Left lung (tissue), 10 donors: ENCODE results near the gene TPMT. TPM values are rescaled to one million over a fixed set of nuclear protein-coding genes. Genes with fewer than 3 reads are reported as not detected.

Experiments used
- ATAC-seq: fragments of 200-7000 bp; cut with Tn5 transposase; one replicate; pipeline ENCODE4 v1.9.1; 2020; ENCODE audit warnings: moderate library complexity
- DNase-seq, 4 donors: peaks; one replicate each; pipeline ENCODE4 v3.0.0-alpha.2; 2013 to 2020
- H3K27ac ChIP-seq, 2 donors: fragments of 200-600 bp; sonication (generic) in 1 of 2; one replicate each; pipeline versions ENCODE4 v1.5.0 to v1.8.0; 2020 to 2021
- H3K27me3 ChIP-seq, 2 donors: fragments of 200-600 bp; sonication (generic) in 1 of 2; one replicate each; pipeline versions ENCODE4 v1.5.0 to v1.8.0; 2020 to 2021
- H3K36me3 ChIP-seq, 2 donors: fragments of 200-600 bp; sonication (generic) in 1 of 2; one replicate each; pipeline versions ENCODE4 v1.5.0 to v1.8.0; 2020 to 2021
- H3K4me1 ChIP-seq, 2 donors: fragments of 200-600 bp; one replicate each; pipeline ENCODE4 v1.8.0; 2021
- H3K4me3 ChIP-seq, 2 donors: fragments of 200-600 bp; sonication (generic) in 1 of 2; one replicate each; pipeline versions ENCODE4 v1.5.0 to v1.8.0; 2020 to 2021; ENCODE audit warnings: mild to moderate bottlenecking in 1 of 2
- H3K9me3 ChIP-seq, 2 donors: fragments of 200-600 bp; sonication (generic) in 1 of 2; one replicate each; pipeline versions ENCODE4 v1.5.0 to v1.8.0; 2020 to 2021
- intact Hi-C, 2 donors: fragments of 100-400 bp; cut with DNase I; formaldehyde crosslinking; loops; one replicate each; pipeline versions ENCODE4 v1.11.2 to v1.14.2; 2022
- polyA plus RNA-seq, 6 donors: library from polyadenylated mRNA; unstranded; fragments of 120-200 nt; gene quantifications; one replicate each; pipeline ENCODE4 v1.2.1, GENCODE V29; 2013; ENCODE audit not compliant: insufficient read length in 6 of 6
- total RNA-seq, 2 donors: library from RNA; stranded (reverse); fragmentation: NEBNext Ultra II Directional; extraction: Animal tissue kit (Norgen Biotek cat#: 25700); gene quantifications; one replicate each; pipeline ENCODE4 v1.2.1, GENCODE V29; 2021
- TF ChIP-seq, protein P1 (sequence below), 2 donors: fragments of 200-600 bp; sonication (generic) in 1 of 2; IDR thresholded peaks; one replicate each; pipeline versions ENCODE4 v1.5.0 to v1.8.0; 2021; ENCODE audit warnings: antibody characterized with exemption in 2 of 2
- donor health status: DM: no; HTN: yes; CAD: no.
- donor health status: DM: no; HTN: no; CAD: no.

Gene TPMT
- total and polyA plus RNA-seq, 8 donors: 12.1 to 16.3 (median 14.8) TPM

DNA sequence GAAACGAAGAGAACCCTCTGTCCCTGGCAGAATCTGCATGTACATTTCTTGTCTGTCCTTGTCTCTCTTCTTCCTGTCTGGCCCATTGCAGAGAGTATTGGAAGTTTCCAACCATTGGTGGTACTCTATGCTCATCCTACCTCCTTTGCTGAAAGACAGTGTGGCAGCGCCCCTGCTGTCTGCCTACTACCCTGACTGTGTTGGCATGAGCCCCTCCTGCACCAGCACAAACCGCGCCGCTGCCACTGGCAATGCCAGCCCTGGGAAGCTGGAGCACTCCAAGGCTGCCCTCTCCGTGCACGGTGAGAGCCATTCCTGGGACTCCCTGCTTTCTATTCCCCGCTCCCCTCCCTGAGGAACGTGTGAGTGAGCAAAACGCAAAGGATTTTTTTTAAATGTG is 32.8 kb upstream of the TPMT start:
- DNase-seq (no peak), ATAC-seq (no peak)
- peaks cover 0 to 32% of the 10 kb centered on the region in 2 donors for H3K36me3 ChIP-seq
- peaks cover 4 to 14% of the 10 kb centered on the region in 2 donors for H3K4me1 ChIP-seq
- intact Hi-C loops: no loop called here
- H3K27ac ChIP-seq: no peak overlapping the region
- TF ChIP-seq, protein P1, sequence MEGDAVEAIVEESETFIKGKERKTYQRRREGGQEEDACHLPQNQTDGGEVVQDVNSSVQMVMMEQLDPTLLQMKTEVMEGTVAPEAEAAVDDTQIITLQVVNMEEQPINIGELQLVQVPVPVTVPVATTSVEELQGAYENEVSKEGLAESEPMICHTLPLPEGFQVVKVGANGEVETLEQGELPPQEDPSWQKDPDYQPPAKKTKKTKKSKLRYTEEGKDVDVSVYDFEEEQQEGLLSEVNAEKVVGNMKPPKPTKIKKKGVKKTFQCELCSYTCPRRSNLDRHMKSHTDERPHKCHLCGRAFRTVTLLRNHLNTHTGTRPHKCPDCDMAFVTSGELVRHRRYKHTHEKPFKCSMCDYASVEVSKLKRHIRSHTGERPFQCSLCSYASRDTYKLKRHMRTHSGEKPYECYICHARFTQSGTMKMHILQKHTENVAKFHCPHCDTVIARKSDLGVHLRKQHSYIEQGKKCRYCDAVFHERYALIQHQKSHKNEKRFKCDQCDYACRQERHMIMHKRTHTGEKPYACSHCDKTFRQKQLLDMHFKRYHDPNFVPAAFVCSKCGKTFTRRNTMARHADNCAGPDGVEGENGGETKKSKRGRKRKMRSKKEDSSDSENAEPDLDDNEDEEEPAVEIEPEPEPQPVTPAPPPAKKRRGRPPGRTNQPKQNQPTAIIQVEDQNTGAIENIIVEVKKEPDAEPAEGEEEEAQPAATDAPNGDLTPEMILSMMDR (IDR thresholded peaks at IDR 0.05): no peak
- no peaks in the 10 kb centered on the region for H3K9me3 ChIP-seq
- no peaks in the 10 kb centered on the region for H3K27me3 ChIP-seq
- no peak overlapping the region for H3K4me3 ChIP-seq

DNA sequence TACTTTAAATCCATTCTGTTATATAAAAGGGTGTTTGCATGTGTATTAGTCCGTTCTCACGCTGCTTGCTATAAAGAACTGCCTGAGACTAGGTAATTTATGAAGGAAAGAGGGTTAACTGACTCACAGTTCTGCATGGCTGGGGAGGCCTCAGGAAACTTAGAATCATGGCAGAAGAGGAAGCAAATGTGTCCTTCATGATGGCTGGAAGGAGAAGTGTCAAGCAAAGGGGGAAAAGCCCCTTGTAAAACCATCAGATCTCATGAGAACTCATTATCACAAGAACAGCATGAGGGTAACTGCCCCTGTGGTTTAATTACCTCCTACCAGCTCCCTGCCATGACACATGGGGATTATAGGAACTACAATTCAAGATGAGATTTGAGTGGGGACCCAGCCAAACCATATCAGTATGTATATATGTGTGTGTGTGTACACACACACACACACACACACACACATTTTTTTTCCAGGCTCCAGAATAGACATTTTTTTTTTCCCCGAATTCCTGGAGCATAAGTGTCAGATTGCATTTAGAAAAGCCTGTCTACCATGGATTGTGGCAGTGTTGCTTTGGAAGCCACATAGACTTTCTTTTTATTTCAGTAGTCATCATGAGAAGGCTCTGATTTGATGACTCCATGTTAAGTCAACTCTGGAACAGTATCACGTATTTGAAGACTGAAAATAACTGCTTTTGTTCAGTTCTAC is 31.8 kb upstream of the TPMT start:
- ATAC-seq: peak; percentile 8
- peaks cover 0 to 22% of the 10 kb centered on the region in 2 donors for H3K36me3 ChIP-seq
- no peak for DNase-seq
- intact Hi-C loops: no loop called here
- H3K4me1 ChIP-seq: peaks cover 4 to 14% of the 10 kb centered on the region in 2 donors
- H3K27ac ChIP-seq: peak overlapping the region in 1 of 2 donors; percentile 81
- TF ChIP-seq, protein P1 (IDR thresholded peaks at IDR 0.05): no peak
- no peak overlapping the region for H3K4me3 ChIP-seq
- no peaks in the 10 kb centered on the region for H3K9me3 ChIP-seq
- H3K27me3 ChIP-seq: no peaks in the 10 kb centered on the region

DNA sequence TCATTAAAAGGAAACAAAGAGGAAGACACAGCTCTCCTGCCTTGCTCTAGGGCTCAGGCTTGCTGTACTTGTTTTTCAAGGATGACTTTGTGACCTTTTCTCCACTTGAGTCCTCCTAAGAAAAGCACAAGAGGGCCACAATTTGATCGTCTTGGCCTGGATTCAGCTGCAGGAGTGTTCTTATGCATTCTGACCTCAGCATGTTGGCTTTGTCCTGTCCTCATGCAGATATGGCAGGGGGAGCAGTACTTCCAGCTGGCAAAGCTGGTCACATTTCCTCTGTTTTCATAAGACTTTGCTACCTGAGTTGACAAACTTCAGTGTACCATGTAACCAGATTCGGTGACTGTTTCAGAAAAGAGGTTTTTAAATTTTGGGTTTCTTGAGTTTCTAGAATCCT is 31.2 kb upstream of the TPMT start:
- Histone ChIP-seq H3K36me3 (peaks cover 0 to 16% of the 10 kb centered on the region in 2 donors), H3K4me3 (no peak overlapping the region), H3K27ac (peak overlapping the region in 1 of 2 donors; percentile 81), H3K4me1 (peaks cover 4 to 14% of the 10 kb centered on the region in 2 donors), H3K27me3 (no peaks in the 10 kb centered on the region), H3K9me3 (no peaks in the 10 kb centered on the region)
- intact Hi-C loops: no loop called here
- peak; percentile 91 for ATAC-seq
- TF ChIP-seq, protein P1 (IDR thresholded peaks at IDR 0.05): no peak
- DNase-seq: peak in 2 of 4 donors; percentile 52 to 66

DNA sequence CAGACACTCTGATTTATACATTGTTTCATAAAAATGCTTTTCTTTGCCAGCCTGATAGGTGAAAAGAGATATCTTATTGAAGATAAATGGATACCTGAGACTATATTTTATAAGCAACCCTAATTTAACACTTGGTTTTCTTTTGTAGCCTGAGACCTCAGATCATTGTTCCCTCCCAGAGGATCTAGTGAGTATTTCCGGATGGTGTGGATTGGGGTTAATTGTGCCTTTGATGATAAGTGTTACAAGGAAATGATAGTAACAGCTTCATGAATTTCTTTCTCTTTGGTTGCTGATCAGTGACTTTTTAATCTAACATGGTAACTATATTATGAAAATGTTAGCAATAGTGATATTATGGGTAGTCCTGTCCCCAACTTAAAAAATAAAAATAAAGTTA is 30.7 kb upstream of the TPMT start:
- intact Hi-C loops: no loop called here
- H3K9me3 ChIP-seq: no peaks in the 10 kb centered on the region
- no peak for DNase-seq
- no peak overlapping the region for H3K4me3 ChIP-seq
- TF ChIP-seq, protein P1 (IDR thresholded peaks at IDR 0.05): no peak
- H3K4me1 ChIP-seq: peaks cover 4 to 14% of the 10 kb centered on the region in 2 donors
- peak overlapping the region in 1 of 2 donors; percentile 81 for H3K27ac ChIP-seq
- ATAC-seq: peak; percentile 48
- H3K27me3 ChIP-seq: no peaks in the 10 kb centered on the region
- H3K36me3 ChIP-seq: peaks cover 0 to 13% of the 10 kb centered on the region in 2 donors

DNA sequence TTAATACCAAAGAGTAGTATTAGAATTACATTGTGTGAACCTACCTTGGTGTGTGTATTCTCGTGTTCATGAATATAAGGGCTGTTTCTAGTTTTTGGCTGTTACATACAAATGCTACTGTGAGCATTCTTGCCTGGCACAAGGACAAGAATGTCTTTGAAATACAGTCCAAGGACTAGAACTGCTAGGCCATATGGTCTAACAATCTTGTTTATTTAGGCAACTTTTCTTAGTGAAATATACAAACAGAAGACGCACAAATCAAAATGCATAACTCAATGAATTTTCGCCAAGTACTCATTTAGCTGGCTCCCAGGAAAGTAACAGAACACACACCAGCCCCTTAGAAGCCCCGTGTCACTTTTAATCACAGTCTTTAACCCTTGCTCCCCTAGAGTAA is 28.9 kb upstream of the TPMT start:
- Histone ChIP-seq H3K36me3 (peaks cover 0 to 6% of the 10 kb centered on the region in 2 donors), H3K4me3 (no peak overlapping the region), H3K27ac (no peak overlapping the region), H3K9me3 (no peaks in the 10 kb centered on the region), H3K4me1 (peaks cover 4 to 33% of the 10 kb centered on the region in 2 donors), H3K27me3 (no peaks in the 10 kb centered on the region)
- TF ChIP-seq, protein P1 (IDR thresholded peaks at IDR 0.05): no peak
- DNase-seq (peak in 2 of 4 donors; percentile 31 to 42), ATAC-seq (no peak)
- intact Hi-C loops: no loop called here
